ENCODE data around the gene SNTG2. TPM values are rescaled to one million over a fixed set of nuclear protein-coding genes. Genes with fewer than 3 reads are reported as not detected.
A peak's percentile ranks its signal among the peaks of the same experiment; 100 is the strongest.

Gene SNTG2
- total RNA-seq, 1 donor: not detected

DNA sequence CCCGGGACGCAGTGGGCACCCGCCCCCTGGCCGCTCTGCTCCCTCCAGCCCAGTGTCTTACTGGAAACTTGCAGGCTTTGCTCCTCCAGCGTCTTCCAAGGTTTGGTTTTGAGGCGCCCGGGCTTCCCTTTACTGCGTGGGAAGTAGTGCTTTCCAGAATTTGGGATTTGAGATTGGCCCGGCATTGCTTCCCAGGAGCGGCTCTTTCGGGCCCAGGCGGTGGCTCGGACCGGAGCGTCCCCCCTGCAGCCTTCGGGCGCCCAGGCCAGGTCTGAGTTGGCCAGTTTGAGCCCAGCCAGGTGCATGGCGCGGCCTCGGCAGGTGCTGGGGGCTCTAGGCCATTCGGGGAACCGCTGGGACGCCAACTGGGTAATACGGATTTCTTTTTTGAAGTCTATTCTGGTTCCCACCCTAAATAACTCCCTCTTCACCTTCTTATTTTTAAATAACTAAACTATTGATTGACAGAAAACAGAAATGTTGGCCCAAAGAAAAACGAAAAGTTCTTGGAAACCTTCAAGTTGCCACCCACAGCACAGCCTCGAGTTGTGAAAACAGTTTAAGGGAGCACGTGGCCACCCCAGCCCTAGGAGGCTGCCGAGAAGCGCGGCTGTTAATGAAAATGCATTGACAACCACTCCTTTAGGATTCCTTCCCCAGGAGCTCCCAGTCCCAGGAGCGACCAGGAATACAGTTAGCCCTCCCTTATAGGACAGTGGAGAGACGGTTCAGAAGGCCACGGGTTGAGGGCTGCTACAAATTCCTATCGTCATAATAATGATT lies 766 bp downstream of the SNTG2 start:
- DNase-seq (ENCODE audit: low read depth in 2 of 3, low spot score in 2 of 3): no peak

DNA sequence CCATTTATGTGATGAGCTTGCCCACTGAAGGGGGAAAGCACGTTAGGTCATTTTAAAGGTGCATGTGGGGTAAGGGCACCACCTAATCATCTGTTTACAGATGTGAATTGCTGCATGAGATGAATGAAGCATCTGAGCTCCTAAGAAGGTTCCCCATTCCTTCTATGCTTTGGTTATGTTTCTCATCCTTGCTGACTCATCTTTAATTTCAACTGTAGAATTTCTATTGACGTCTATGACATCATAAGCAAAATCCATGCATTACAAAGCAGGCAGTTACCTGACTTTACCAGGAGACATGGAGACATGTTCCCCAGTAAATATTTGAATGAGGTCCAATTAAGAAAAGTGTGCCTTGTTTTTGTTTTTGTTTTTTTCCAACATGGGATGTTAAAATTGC lies 2.8 kb downstream of the SNTG2 start:
- no peak for DNase-seq (ENCODE audit: low read depth in 2 of 3, low spot score in 2 of 3)

DNA sequence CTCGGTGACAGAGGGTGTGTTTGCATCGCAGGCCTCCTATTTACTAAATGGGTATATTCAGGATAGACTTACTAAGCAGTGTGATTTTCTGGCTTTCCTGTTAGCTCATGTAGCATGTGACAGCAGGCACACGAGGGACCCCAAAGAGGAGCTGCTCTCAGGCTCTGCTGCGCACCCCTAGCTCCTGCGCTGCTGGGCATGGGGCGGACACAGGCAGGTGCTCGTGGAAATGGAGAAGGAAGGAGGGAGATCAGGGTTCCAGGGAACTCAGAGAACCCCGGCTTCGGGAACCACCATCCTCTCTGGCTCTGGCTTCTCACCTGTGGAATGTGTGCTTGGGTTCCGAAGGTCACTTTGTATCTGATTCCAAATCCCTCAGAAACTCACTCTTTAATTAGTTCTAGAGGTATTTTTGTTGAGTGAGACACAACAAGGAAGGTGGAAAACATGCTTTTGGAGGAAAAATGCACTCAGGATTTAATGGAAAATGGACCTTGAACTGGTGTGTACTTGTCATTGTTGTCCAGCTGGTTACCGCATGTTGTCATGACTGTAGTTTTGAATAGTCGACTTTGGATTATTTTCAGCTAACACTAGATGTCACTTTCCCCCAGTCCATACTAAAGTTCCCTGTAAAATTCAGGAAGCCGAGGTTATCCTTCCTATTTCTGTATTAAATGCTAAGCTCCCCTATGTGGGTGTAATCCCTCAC lies 3.5 kb downstream of the SNTG2 start:
- no peak for DNase-seq (ENCODE audit: low read depth in 2 of 3, low spot score in 2 of 3)

DNA sequence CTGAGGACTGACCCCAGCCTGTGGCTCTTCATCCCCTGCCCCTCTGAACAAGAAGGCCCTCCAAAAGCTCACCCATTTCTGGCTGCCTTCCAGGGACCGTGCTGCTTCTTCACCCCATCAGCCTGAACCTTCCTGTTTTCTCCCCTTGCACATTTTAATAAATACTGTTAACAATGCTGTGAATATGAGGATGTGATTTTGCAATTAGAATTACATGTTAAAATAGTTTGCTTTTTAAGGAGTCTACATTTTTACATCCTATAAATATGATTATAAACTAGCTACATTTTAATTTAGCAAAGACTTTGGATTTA lies 4.0 kb downstream of the SNTG2 start:
- peak in 1 of 3 donors; percentile 39 for DNase-seq (ENCODE audit: low read depth in 2 of 3, low spot score in 2 of 3)

DNA sequence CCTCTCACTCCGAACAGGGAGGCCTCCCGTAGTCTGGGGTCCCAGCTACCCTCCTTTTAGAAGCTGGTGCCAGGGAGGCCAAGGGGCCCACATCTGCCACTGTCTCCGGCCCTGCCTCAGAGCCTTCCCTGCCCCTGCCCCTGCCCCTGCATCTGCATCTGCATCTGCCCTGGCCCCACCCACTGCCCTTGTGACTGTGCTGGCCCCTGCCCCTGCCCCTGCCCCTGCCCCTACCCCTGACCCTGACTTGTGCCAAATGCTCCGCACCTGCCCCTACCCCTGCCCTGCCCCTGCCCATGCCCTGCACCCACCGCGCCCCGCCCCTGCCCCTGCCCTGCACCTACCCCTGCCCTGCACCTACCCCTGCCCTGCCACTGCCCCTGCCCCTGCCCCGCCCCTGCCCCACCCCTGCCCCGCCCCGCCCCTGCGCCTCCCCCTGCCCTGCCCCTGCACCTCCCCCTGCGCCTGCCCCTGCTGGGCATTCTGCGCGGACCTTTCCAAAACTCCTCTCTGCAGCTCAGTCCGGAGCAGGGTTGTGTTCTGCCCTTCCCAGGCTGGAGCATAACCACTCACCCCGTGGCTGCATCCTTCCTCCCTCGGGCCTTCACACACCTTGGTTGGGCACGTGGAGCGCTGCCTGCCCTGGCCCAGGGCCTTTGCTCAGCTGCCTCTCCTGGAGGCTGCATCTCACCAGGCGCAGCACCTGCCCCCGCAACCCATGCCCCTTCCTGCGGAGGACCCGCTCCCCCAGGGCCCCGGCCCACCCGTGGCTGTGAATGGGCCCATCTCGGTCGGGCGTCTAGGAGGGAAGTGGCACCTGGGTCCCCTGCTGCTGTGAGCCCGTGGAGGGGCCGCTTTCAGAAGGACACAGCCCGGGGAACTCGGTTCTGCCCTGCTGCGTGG lies 5.4 kb downstream of the SNTG2 start:
- no peak for DNase-seq (ENCODE audit: low read depth in 2 of 3, low spot score in 2 of 3)

DNA sequence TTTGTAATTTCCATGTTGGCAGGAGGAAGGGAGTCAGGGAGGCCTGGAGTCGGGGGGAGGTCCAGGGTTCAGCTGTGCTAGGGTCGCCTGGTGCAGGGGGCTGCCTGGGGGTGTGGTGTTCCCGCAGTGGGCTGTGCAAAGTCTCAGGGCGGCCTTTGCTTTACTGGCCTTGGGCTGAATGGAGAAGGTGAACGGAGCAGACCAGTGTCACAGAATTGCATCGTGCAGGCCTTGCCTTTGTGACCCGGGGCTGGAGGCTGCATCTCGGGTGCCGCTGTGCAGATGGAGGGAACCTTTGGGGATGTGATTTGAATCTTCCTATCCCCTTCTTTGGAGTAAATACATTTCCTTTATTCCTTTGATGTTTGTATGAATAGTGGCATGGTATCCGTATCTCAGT lies 8.8 kb downstream of the SNTG2 start:
- DNase-seq (ENCODE audit: low read depth in 2 of 3, low spot score in 2 of 3): no peak

DNA sequence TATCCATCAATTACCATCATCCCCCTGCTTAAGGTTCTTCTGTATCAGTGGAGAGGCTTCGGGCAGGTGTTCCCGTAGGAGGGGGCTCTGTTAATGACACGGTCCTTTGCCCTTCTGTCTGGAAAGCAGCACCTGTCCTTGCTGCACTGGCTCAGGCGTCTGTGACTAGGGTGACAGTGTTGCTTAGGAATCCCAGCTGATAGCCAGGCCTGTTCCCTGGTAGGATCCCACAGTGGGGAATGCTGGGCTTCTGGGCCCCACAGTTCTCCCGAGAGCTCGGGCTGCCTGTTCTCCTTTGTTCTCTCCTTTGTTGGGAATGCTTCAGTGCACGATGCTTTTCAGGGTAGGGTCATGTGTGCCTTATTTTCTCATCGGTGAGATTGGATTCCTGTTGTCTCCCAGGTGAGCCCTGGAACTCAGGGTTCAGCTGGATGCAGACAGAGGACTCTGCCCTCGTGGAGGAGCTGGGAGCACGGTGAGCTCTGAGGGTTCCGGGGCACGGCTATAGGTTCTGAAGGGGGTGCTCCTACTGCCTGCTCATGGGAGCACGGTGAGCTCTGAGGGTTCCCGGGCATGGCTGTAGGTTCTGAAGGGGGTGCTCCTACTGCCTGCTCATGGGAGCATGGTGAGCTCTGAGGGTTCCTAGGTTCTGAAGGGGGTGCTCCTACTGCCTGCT lies 9.6 kb downstream of the SNTG2 start:
- DNase-seq (ENCODE audit: low read depth in 2 of 3, low spot score in 2 of 3): no peak

DNA sequence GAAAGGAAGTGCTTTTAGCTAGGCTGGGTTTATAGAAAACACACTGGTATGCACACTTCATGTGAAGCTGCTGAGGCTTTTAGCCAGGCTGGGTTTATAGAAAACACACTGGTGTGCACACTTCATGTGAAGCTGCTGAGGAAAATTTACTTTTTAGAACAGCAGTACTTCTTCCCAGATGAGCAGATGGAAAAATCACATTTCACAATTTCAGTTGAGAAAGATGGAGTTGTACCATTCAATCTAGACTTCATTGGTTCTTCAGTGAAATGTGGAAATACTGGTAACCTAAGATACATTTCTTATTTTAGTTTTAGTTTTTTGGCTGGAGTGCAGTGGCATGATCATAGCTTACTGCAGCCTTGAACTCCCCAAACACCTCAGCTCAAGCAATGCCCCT lies 11.1 kb downstream of the SNTG2 start:
- DNase-seq (ENCODE audit: low read depth in 2 of 3, low spot score in 2 of 3): no peak

DNA sequence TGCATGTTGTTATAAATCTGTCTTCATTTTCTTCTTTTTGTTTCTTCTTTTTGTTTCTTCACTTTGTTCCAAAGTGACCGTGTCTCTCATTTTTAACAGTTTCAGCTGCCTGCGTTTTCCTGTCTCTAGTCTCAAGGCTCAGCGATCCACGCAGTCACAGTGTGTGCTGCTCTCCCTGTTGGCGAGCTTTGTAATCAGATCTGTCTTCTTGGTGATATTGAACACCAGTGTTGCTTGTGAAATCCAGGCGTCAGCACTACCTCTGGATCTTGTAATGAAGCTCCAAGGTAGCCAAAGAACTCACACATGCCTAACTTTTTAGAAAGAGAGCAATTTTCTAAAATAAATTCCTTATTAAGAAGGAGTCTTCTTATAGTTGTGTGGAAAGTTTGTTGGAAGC lies 13.2 kb downstream of the SNTG2 start:
- DNase-seq (ENCODE audit: low read depth in 2 of 3, low spot score in 2 of 3): no peak

DNA sequence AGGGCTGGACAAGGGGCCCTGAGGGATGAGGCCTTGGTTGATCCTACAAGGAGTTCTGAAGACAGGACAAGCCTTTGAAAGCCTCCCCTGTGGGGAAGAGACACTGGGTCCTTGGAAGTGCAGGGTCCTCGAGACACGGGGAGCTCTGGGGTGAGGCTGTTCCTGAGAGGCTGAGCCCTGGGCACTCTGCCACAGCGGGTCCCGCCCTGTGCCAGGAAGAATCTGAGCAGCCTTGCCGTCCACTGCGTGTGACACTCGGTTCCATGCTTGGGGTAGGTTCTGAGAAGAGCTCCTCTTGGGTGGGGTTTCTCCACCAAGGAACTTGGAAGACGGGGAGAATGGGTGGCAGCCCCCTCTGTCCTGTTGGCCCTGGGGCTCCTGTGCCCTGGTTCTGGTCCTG lies 13.9 kb downstream of the SNTG2 start:
- DNase-seq (ENCODE audit: low read depth in 2 of 3, low spot score in 2 of 3): no peak

DNA sequence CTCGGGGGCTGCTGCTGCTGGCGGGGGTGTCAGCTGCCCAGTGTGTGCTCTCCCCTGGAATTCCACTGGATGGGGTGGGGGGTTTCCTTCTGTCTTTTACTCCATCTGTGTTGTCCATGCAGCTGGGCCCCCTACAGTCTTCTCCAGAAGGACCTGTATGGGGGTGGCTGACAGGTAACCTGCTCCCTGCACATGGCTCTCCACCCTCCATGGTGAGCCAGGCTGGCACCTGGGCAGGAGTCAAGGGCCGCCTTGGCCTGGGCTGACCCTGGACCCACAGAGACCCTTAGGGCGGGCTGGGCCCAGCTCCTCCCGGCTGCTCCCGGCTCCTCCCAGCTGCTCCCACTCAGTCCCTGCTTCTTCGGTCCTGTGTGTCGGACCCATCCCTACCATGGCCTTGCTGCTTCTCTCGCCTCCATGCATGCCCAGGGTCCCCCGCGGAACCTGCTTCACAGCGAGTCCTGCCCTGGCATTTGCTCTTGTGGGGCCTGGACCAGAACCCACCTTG lies 15.0 kb downstream of the SNTG2 start:
- no peak for DNase-seq (ENCODE audit: low read depth in 2 of 3, low spot score in 2 of 3)

DNA sequence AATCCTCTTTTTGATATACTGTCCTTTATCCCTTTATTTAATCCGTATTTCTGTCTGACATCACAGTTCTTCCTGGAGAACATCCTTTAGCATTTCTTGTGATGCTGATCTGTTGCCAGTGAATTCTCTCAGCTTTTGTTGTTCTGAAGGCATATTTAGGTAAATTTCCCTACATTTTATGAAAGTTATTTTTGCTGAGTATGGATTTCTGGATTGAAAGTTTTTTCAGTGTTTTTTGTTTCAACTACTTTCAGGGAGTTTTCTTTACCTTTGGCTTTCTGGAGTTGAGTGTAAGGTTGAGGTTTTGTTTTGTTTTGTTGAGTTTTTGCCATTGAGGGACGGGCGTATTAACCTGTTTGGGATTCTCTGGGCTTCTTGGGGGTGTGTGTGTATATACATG lies 22.5 kb downstream of the SNTG2 start:
- DNase-seq (ENCODE audit: low read depth in 2 of 3, low spot score in 2 of 3): no peak

DNA sequence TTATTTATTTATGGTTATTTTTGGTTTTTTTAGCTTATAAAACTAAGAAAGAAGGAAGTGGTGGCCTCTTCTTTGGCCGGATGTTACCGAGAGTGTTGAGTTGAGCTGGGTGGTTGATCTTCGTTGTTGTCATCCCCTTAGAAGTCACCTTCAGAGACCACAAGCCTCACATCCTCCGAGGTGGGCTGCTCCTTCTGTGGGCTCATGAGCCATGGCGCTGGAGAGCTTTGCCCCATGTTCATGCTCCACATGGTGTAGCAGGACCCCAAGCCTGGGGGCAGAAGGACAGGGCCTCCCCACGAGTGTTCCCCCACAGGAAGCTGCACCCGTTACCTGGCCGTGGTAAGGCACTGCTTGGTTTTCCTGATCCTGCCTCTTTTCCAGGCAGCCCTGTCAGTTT lies 23.4 kb downstream of the SNTG2 start:
- DNase-seq (ENCODE audit: low read depth in 2 of 3, low spot score in 2 of 3): peak in 1 of 3 donors; percentile 59

DNA sequence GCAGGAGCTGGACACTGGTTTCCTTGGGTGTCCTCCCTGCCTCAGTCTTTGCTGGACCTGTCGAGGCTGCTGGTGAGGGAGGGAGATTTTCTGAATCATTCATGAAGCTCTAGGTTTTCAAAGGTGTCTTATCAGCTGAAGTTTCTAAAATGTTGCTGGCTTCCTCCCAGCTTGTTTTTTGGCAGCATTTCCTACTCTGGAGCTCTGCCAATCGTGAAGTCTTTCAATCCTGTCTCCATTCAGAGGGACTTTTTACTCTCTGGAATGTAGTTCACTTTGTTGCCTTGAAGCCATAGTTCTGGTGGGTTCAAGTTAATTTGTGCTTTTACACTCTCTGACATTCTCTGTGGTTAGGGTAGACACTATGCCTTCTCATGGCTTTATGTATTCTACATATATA lies 23.9 kb downstream of the SNTG2 start:
- DNase-seq (ENCODE audit: low read depth in 2 of 3, low spot score in 2 of 3): peak in 1 of 3 donors; percentile 31

DNA sequence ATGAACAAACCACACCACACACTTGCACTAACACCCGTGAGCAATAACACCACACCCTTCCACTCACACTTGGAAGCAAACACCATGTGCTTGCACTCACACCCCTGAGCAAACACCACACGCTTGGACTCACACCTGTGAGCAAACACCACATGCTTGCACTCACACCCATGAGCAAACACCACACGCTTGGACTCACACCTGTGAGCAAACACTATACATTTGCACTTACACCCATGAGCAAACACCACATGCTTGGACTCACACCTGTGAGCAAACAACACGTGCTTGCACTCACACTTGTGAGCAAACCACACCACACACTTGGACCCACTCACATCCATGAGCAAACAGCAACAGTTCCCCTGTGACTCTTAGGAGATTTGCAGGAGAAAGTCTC lies 24.4 kb downstream of the SNTG2 start:
- no peak for DNase-seq (ENCODE audit: low read depth in 2 of 3, low spot score in 2 of 3)

DNA sequence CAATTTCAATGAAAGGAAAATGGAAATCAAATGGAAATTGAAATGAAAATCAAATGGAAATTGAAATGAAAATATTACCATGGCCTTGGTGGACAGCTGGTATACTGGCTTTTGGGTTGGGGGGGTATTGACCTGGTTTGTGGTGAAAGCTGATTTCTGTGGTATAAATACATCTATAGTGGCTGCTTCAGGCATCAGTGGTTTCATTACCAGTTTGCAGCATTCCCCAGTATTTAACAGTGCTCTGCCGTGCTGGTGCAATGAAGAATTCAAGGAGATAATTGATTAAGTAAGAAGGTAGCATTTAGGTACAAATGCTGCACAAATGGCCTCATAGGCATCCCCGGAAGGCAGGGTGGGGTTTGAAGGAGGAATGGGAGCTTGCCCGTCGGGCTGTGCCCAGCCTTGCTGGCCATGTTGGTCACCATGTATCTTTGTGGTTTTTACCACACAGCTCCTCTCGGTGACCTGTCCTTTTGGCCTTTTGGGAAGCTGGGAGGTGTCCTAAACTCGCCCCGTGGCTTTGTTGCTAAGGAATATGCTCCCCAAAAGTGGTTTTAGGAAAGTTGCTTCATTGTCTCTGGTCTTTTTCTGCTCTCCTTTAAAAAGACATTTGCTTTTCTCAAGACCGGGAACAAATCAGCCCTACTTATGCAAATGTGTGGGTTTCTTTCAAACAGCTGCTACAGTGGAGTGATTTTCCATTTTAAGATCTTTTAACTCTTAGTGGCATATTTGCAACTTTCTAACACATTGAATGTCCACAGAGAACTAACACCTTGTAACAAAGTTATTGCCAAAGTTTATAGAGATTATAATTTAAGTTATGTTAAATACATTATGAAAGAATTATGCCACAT lies 28.6 kb downstream of the SNTG2 start:
- DNase-seq (ENCODE audit: low read depth in 2 of 3, low spot score in 2 of 3): no peak

DNA sequence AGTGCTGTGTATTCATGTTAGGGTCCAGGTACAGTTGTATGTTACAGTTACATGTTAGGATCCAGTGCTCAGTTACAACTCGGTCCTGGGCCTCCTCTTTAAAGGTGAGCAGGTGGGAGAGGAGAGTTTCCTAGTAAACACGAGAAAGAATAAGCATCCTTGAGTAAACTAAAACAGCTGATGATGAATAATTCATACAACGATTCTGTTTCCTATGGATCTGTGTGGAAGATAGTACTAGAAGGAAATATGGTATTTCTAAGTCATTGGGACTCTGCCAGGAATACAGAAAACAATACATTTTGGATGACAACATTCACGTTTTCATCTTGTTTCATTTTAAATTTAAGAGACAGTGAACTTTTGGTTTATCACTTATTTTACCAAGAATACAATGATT lies 29.5 kb downstream of the SNTG2 start:
- no peak for DNase-seq (ENCODE audit: low read depth in 2 of 3, low spot score in 2 of 3)

DNA sequence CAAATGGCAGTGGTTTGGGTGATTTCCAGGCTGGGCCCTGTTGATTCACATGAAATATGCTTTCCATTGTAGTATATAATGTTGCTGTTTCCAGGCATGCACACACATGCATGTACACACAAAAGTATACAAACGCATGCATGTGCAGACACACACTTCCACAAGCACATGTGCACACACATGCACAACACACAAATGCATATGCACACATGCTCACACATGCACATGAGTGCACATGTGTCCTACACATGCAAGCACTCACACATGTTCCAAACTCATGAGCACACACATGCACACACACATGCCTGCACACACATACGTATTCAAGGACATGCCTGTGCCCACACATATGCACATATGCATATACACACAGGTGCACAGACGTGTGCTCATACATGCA lies 30.6 kb downstream of the SNTG2 start:
- no peak for DNase-seq (ENCODE audit: low read depth in 2 of 3, low spot score in 2 of 3)

DNA sequence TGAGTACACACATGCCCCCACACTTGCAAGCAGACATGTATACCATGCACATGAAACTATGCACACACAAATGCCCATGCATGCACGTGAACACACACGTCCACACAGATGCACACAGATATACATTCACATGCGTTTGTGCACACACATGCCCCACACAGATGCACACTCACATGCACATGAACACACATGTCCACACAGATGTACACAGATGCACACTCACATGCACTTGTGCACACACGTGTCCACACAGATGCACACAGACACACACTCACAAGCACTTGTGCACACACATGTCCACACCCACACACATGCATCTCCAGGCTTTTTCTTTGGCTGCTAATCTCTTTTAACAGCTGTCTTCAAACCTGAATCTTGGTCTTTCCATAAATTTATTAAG lies 31.1 kb downstream of the SNTG2 start:
- no peak for DNase-seq (ENCODE audit: low read depth in 2 of 3, low spot score in 2 of 3)
